ENCODE measurements around the gene CCNDBP1. TPM values are rescaled to one million over a fixed set of nuclear protein-coding genes. Genes with fewer than 3 reads are reported as not detected.

Gene CCNDBP1
- polyA plus RNA-seq, 1 experiment, result 76.5 TPM

DNA sequence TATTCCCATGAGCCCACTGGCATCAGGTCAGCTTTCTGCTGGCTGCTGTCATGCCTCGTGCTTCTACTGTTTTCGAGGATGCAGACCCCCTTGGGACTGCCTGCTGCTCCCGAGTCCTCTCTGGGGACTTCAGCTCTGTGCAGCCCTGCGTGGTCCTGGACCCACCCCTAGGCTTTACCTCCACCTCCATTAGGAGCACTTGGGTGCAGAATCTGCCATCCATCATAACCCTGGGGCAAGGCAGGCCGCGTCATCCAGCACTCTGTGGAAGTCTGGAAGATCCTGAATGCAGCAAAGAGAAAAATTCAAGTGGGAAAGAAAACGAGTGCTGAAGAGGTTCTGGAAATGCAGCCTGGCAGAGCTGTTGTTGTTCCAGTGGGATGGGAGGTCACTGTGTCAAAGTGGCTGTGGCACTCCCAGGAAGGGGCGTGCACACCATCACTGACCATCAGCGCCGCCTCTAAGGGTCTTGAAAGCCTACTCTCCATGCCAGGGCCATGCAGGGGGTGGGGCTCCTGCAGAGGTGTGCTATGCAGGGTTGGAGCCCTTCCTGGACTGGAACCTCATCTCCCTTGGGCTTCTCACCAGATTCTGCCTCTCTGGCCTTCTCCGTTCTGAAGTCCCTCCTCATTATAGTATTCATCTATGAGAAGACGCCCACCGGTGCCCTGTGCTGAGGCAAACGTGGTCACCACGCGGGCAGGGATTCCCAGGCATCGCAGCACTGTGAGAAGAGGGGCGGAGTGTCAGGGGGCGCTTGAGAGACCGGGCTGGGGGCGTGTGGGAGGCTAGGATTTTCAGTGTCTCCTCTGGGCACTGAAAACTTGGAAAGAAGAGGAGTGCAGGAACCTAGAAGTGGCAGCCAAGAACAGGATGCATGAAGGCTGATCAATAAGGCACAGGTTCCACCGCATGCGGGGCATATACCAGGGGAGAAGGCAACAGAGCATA lies 23.1 kb downstream of the CCNDBP1 start:
- ChIA-PET CTCF (interaction anchor here (0.8 to 1.4 kb wide), 2 partner anchors 11 to 17 kb away, joined by 3 to 5 read pairs; no protein-coding TSS in a partner anchor), POLR2A (no interaction called here)
- H3K4me3 ChIP-seq (ENCODE audit: low read depth, low read length), result no peak overlapping the region
- no peaks in the 10 kb centered on the region for H3K36me3 ChIP-seq (ENCODE audit: control insufficient read depth, insufficient read depth, low read length)
- H3K27me3 ChIP-seq (ENCODE audit: control insufficient read depth, insufficient read depth, low read length), result peaks cover 37% of the 10 kb centered on the region
- TF ChIP-seq CTCF (IDR thresholded peaks at IDR 0.05; ENCODE audit: insufficient read depth, low read depth, low read length), result no peak
- DNase-seq (ENCODE audit: low read depth), result no peak

- CTCF ChIA-PET, result interaction anchor here (0.8 to 7.7 kb wide), 3 partner anchors 10 to 75 kb away, joined by 3 to 52 read pairs (median 3); no protein-coding TSS in a partner anchor
- DNase-seq (ENCODE audit: low read depth), result no peak
- H3K4me3 ChIP-seq (ENCODE audit: low read depth, low read length), result no peak overlapping the region
- no peak for TF ChIP-seq CTCF (IDR thresholded peaks at IDR 0.05; ENCODE audit: insufficient read depth, low read depth, low read length)
- H3K36me3 ChIP-seq (ENCODE audit: control insufficient read depth, insufficient read depth, low read length), result no peaks in the 10 kb centered on the region
- POLR2A ChIA-PET, result no interaction called here
- peaks cover 37% of the 10 kb centered on the region for H3K27me3 ChIP-seq (ENCODE audit: control insufficient read depth, insufficient read depth, low read length)
These were observed 24.0 kb downstream of the CCNDBP1 start for GRCh38 chr15:43209059-43209824.

- Histone ChIP-seq H3K27me3 (ENCODE audit: control insufficient read depth, insufficient read depth, low read length) (peaks cover 37% of the 10 kb centered on the region), H3K36me3 (ENCODE audit: control insufficient read depth, insufficient read depth, low read length) (no peaks in the 10 kb centered on the region), H3K4me3 (ENCODE audit: low read depth, low read length) (no peak overlapping the region)
- DNase-seq (ENCODE audit: low read depth), result no peak
- ChIA-PET POLR2A (no interaction called here), CTCF (interaction anchor here (0.8 to 7.7 kb wide), 3 partner anchors 15 to 74 kb away, joined by 3 to 52 read pairs (median 4); no protein-coding TSS in a partner anchor)
- TF ChIP-seq CTCF (IDR thresholded peaks at IDR 0.05; ENCODE audit: insufficient read depth, low read depth, low read length), result no peak
These were observed 25.1 kb downstream of the CCNDBP1 start for GRCh38 chr15:43210172-43210745.

DNA sequence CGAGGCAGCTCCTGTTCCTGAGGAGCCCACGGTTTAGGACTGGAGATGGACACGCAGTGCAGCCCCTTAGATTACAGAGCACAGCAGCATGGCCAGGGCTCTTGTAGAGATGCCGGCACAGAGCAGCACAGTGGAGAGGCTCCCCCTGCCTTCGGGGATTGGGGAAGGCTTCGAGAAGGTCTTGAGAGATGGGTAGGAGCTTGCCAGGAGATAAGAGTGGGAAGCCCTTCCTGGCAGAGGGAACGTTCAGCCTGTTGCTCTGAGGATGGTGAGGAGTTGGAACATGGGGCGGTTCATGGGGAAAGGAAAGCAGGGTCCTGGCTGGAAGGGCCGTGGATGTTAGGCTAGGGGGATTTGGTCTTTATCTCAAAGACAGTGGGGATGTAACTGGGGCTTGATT lies 25.6 kb downstream of the CCNDBP1 start:
- peaks cover 36% of the 10 kb centered on the region for H3K27me3 ChIP-seq (ENCODE audit: control insufficient read depth, insufficient read depth, low read length)
- TF ChIP-seq CTCF (IDR thresholded peaks at IDR 0.05; ENCODE audit: insufficient read depth, low read depth, low read length), result no peak

More for the DNA sequence above, 25.6 kb downstream of the CCNDBP1 start:
- Histone ChIP-seq H3K36me3 (ENCODE audit: control insufficient read depth, insufficient read depth, low read length) (no peaks in the 10 kb centered on the region), H3K4me3 (ENCODE audit: low read depth, low read length) (no peak overlapping the region)
- DNase-seq (ENCODE audit: low read depth), result no peak
- ChIA-PET CTCF (interaction anchor here (1.2 to 7.7 kb wide), 3 partner anchors 15 to 75 kb away, joined by 3 to 52 read pairs (median 4); no protein-coding TSS in a partner anchor), POLR2A (no interaction called here)
